ENCODE measurements around the gene HOXC10. TPM values are rescaled to one million over a fixed set of nuclear protein-coding genes. Genes with fewer than 3 reads are reported as not detected.

The HOXC10 gene
- total RNA-seq, 1 experiment from 2014 or later, result 154 TPM

GRCh38 chr12:54016051-54016450, 31.1 kb downstream of the HOXC10 start:
- in situ Hi-C loops (cut with HindIII; ENCODE audit: low pct_unique_long_range_greater_than_20kb, low sequenced_read_pairs) (no loop called here), intact Hi-C loops (cut with micrococcal nuclease; ENCODE audit: unreplicated experiment) (no loop called here)
- no peak for DNase-seq (ENCODE audit: low read depth, low spot score)
- Histone ChIP-seq H3K36me3 (ENCODE audit: control insufficient read depth, insufficient read depth, low read length) (peaks cover 2% of the 10 kb centered on the region; the same call in 1 of the 2 replicates), H3K4me1 (ENCODE audit: control insufficient read depth, insufficient read depth, low read length) (peaks cover 58% of the 10 kb centered on the region), H3K27ac (ENCODE audit: low read length) (peak overlapping the region; percentile 92), H3K27me3 (ENCODE audit: control insufficient read depth, insufficient read depth, low read length) (no peaks in the 10 kb centered on the region), H3K4me3 (ENCODE audit: low read depth in 2 of 2, low read length in 2 of 2) (peak overlapping the region; percentile 72 to 91), H3K9me3 (ENCODE audit: control insufficient read depth, insufficient read depth, low read depth, low read length) (no peaks in the 10 kb centered on the region)
- TF ChIP-seq TCF7L2 (IDR thresholded peaks at IDR 0.05; ENCODE audit: low read depth, low read length) (no peak), REST (IDR thresholded peaks at IDR 0.05; ENCODE audit: insufficient read depth in 1 of 2, low read depth in 2 of 2, low read length in 1 of 2) (no peak), POLR2AphosphoS5 (IDR thresholded peaks at IDR 0.05; ENCODE audit: low read depth, low read length) (no peak; the same call in 1 of the 2 replicates), CTCF (IDR thresholded peaks at IDR 0.05) (no peak), SIN3A (IDR thresholded peaks at IDR 0.05; ENCODE audit: borderline replicate concordance, insufficient read depth, low read depth, low read length) (no peak)
- no TSS peak for BruUV-seq (replicated peaks)
- POLR2A ChIA-PET, result interaction anchor here (0.6 to 0.7 kb wide), 3 partner anchors 43 to 283 kb away, joined by 5 to 14 read pairs (median 6); no protein-coding TSS in a partner anchor
- ATAC-seq, result no peak
- CTCF ChIA-PET, result no interaction called here

GRCh38 chr12:54016478-54016964, 31.6 kb downstream of the HOXC10 start:
- H3K9me3 ChIP-seq (ENCODE audit: control insufficient read depth, insufficient read depth, low read depth, low read length), result no peaks in the 10 kb centered on the region
- H3K27ac ChIP-seq (ENCODE audit: low read length), result peak overlapping the region; percentile 94
- in situ Hi-C loops (cut with HindIII; ENCODE audit: low pct_unique_long_range_greater_than_20kb, low sequenced_read_pairs), result no loop called here
- H3K4me3 ChIP-seq (ENCODE audit: low read depth in 2 of 2, low read length in 2 of 2), result peak overlapping the region; percentile 72 to 91
- ATAC-seq, result peak; percentile 7; the same call in 1 of the 2 replicates
- peaks cover 59% of the 10 kb centered on the region for H3K4me1 ChIP-seq (ENCODE audit: control insufficient read depth, insufficient read depth, low read length)
- ChIA-PET CTCF (interaction anchor here (0.6 to 0.7 kb wide), 2 partner anchors 16 to 174 kb away, joined by 4 to 9 read pairs; no protein-coding TSS in a partner anchor), POLR2A (interaction anchor here (0.6 to 1.5 kb wide), 5 partner anchors 9 to 883 kb away, joined by 4 to 14 read pairs (median 5); no protein-coding TSS in a partner anchor)
- intact Hi-C loops (cut with micrococcal nuclease; ENCODE audit: unreplicated experiment), result no loop called here
- no peaks in the 10 kb centered on the region for H3K27me3 ChIP-seq (ENCODE audit: control insufficient read depth, insufficient read depth, low read length)
- no peak for TF ChIP-seq REST (IDR thresholded peaks at IDR 0.05; ENCODE audit: insufficient read depth in 1 of 2, low read depth in 2 of 2, low read length in 1 of 2)
- no peak for TF ChIP-seq CTCF (IDR thresholded peaks at IDR 0.05)
- peak; percentile 66 for TF ChIP-seq TCF7L2 (IDR thresholded peaks at IDR 0.05; ENCODE audit: low read depth, low read length)
- TF ChIP-seq POLR2AphosphoS5 (IDR thresholded peaks at IDR 0.05; ENCODE audit: low read depth, low read length), result peak; percentile 81
- TF ChIP-seq SIN3A (IDR thresholded peaks at IDR 0.05; ENCODE audit: borderline replicate concordance, insufficient read depth, low read depth, low read length), result no peak
- DNase-seq (ENCODE audit: low read depth, low spot score), result no peak
- H3K36me3 ChIP-seq (ENCODE audit: control insufficient read depth, insufficient read depth, low read length), result peaks cover 2% of the 10 kb centered on the region; the same call in 1 of the 2 replicates
- no TSS peak for BruUV-seq (replicated peaks)

All from Panc1 (cell line).